Measurements from ENCODE around the gene TRAM2.

- TF ChIP-seq CTCF (IDR thresholded peaks at IDR 0.05) (peak; percentile 60 to 69 (median 65)), POLR2A (IDR thresholded peaks at IDR 0.05) (no peak)
Observed at GRCh38 chr6:52598123-52598823, 21.4 kb upstream of the TRAM2 start.

Measured in right lobe of liver (tissue), 4 donors.